HepG2 (cell line): Measurements from ENCODE around the gene NYAP1. TPM values are rescaled to one million over a fixed set of nuclear protein-coding genes. Genes with fewer than 3 reads are reported as not detected.

ENCODE experiments used
- ATAC-seq: fragments of 200-7000 bp; cut with Tn5 transposase; 3 replicates; pipeline ENCODE4 v1.9.1; 2020; ENCODE audit warnings: mild to moderate bottlenecking, moderate library complexity
- BruUV-seq: library from RNA; stranded (reverse); fragments of 400-500 nt; replicated peaks from 2 replicates; lab custom pipeline; 2021; lab: Mats Ljungman, UMichigan
- CTCF ChIA-PET: fragments of 300-600 bp; formaldehyde crosslinking; extraction: SDS; loops from one replicate; lab custom pipeline; 2021; ENCODE audit warnings: low total read pairs, inconsistent platforms, low intra/inter-chr PET ratio; lab: Yijun Ruan, JAX
- POLR2A ChIA-PET: fragments of 350-600 bp; sonication (Branson Sonifier 250); formaldehyde crosslinking; loops from one replicate; lab custom pipeline; 2020; ENCODE audit warnings: antibody characterized with exemption, inconsistent platforms; lab: Yijun Ruan, JAX
- DNase-seq: peaks from one replicate; pipeline ENCODE4 v3.0.0-alpha.2; 2015; ENCODE audit warnings: low spot score
- FAIRE-seq: peaks from 3 replicates; lab custom pipeline; 2011; peaks lifted over from hg19 to GRCh38; lab: Jason Lieb, UNC
- H2AFZ ChIP-seq: one replicate; pipeline ENCODE4 v1.6.1; 2011; ENCODE audit warnings: low read length, inconsistent platforms
- H3K27ac ChIP-seq: fragments of 300-600 bp; 3 replicates; pipeline ENCODE4 v1.8.0; 2011; ENCODE audit warnings: mixed run types, mild to moderate bottlenecking, mixed read lengths, low read length, inconsistent platforms; ENCODE audit not compliant: insufficient read depth; ENCODE audit errors: extremely low read length
- H3K27me3 ChIP-seq, 2 experiments: fragments of 200-600 bp in 1 of 2; 2 replicates in 1 of 2; 3 replicates in 1 of 2; pipeline versions ENCODE4 v1.6.0 to v1.8.0; 2011; ENCODE audit warnings: low read length in 2 of 2, mild to moderate bottlenecking in 2 of 2, moderate library complexity in 2 of 2, inconsistent platforms in 1 of 2; ENCODE audit not compliant: insufficient read depth in 2 of 2, control insufficient read depth in 1 of 2
- H3K36me3 ChIP-seq, 2 experiments: fragments of 200-600 bp in 1 of 2; replicated peaks in 1 of 2; 2 replicates in 1 of 2; 3 replicates in 1 of 2; pipeline versions ENCODE4 v1.5.1 to v1.8.0; 2011; ENCODE audit warnings: low read length in 2 of 2, inconsistent platforms in 1 of 2; ENCODE audit not compliant: insufficient read depth in 2 of 2, control insufficient read depth in 1 of 2
- H3K4me1 ChIP-seq: 2 replicates; pipeline ENCODE4 v1.5.1; 2012; ENCODE audit warnings: low read length, inconsistent platforms; ENCODE audit not compliant: insufficient read depth
- H3K4me2 ChIP-seq: 2 replicates; pipeline ENCODE4 v1.6.0; 2011; ENCODE audit warnings: low read depth, low read length, inconsistent platforms
- H3K4me3 ChIP-seq, 3 experiments: fragments of 200-600 bp in 1 of 3; sonication (generic), shearing (Covaris generic) in 1 of 3; replicated peaks in 1 of 3; 2 replicates each; pipeline ENCODE4 v1.5.1; 2011 to 2016; ENCODE audit warnings: low read length in 3 of 3, inconsistent platforms in 2 of 3, low read depth in 2 of 3, mild to moderate bottlenecking in 2 of 3, control low read depth in 1 of 3, mixed read lengths in 1 of 3; ENCODE audit not compliant: insufficient read depth in 1 of 3
- H3K79me2 ChIP-seq: one replicate; pipeline ENCODE4 v1.6.1; 2011; ENCODE audit warnings: low read length, inconsistent platforms; ENCODE audit not compliant: insufficient read depth
- H3K9ac ChIP-seq: 2 replicates; pipeline ENCODE4 v1.6.0; 2011; ENCODE audit warnings: mild to moderate bottlenecking, low read depth, low read length, inconsistent platforms; ENCODE audit not compliant: insufficient read depth
- H3K9me3 ChIP-seq: 2 replicates; pipeline ENCODE4 v1.5.1; 2012; ENCODE audit warnings: mild to moderate bottlenecking, low read length
- H4K20me1 ChIP-seq: 2 replicates; pipeline ENCODE4 v1.6.0; 2011; ENCODE audit warnings: inconsistent platforms, mild to moderate bottlenecking, low read length, moderate library complexity; ENCODE audit not compliant: insufficient read depth
- FLYWCH1 ChIP-seq: sonication (generic); formaldehyde crosslinking; IDR thresholded peaks from 2 replicates; pipeline ENCODE4 v1.8.1; 2023; ENCODE audit warnings: mild to moderate bottlenecking, missing genetic modification reagents
- MTA1 ChIP-seq: sonication (generic); formaldehyde crosslinking; IDR thresholded peaks from 2 replicates; pipeline ENCODE4 v1.4.0; 2020; ENCODE audit warnings: missing genetic modification reagents, mild to moderate bottlenecking, borderline replicate concordance
- NR2F6 ChIP-seq, 2 experiments: IDR thresholded peaks; 2 replicates each; pipeline ENCODE4 v1.6.1; 2016; ENCODE audit warnings: antibody characterized with exemption in 1 of 2, mild to moderate bottlenecking in 1 of 2
- SMARCC2 ChIP-seq: fragments of 450-650 bp; IDR thresholded peaks from 2 replicates; pipeline ENCODE4 v1.6.1; 2017; ENCODE audit warnings: antibody characterized with exemption, mild to moderate bottlenecking
- ZNF513 ChIP-seq: sonication (generic); formaldehyde crosslinking; conservative IDR thresholded peaks from 2 replicates; pipeline ENCODE4 v1.5.0; 2020; ENCODE audit warnings: missing genetic modification reagents
- ZNF558 ChIP-seq: sonication (generic); formaldehyde crosslinking; IDR thresholded peaks from 2 replicates; pipeline ENCODE4 v1.9.0; 2022; ENCODE audit warnings: mild to moderate bottlenecking, missing genetic modification reagents, borderline replicate concordance
- WGBS: methylation state at CpG from one replicate; pipeline ENCODE4 v1.1.6; 2017; ENCODE audit warnings: low lambda C conversion rate; 5-methylcytosine and 5-hydroxymethylcytosine counted together
- in situ Hi-C: cut with HindIII; loops from 2 replicates; pipeline ENCODE4 v1.10.0; 2017; ENCODE audit warnings: low pct_unique_long_range_greater_than_20kb; ENCODE audit not compliant: extremely low pct_ligation_motif_present
- intact Hi-C: fragments of 100-400 bp; cut with micrococcal nuclease; formaldehyde crosslinking; loops from one replicate; pipeline ENCODE4 v1.10.0; 2022; ENCODE audit not compliant: unreplicated experiment
- polyA plus RNA-seq, 8 experiments: library from polyadenylated mRNA; depleted of rRNA in 3 of 8; stranded (reverse) in 7 of 8; unstranded in 1 of 8; fragments of >200 nt; fragmentation: Illumina TruSeq in 4 of 8; extraction: Trizol in 4 of 8; gene quantifications; 2 replicates each; pipeline versions ENCODE4 v1.2.1 to v1.2.3, GENCODE V29; 2011 to 2016; ENCODE audit warnings: low read depth in 4 of 8, missing spikeins in 1 of 8, mixed read lengths in 1 of 8; ENCODE audit not compliant: insufficient read depth in 1 of 8
- total RNA-seq, 5 experiments: library from RNA; depleted of rRNA; stranded (reverse); fragments of >200 nt; fragmentation: Illumina TruSeq; extraction: Trizol; gene quantifications; 2 replicates each; pipeline ENCODE4 v1.2.3, GENCODE V29; 2016; ENCODE audit warnings: low read depth in 1 of 5
- TF ChIP-seq, protein P1 (sequence below): IDR thresholded peaks from 2 replicates; pipeline ENCODE4 v1.6.1; 2012; ENCODE audit warnings: inconsistent platforms

Gene NYAP1
- total and polyA plus RNA-seq, 2 of the 13 experiments (the other 11 are each of a cell fraction or from before 2014, with no cell fraction given): 0.15 to 0.46 TPM

GRCh38 chr7:100464791-100465190, 18.9 kb upstream of the NYAP1 start:
- no peaks in the 10 kb centered on the region for H4K20me1 ChIP-seq
- H3K27ac ChIP-seq: no peak overlapping the region
- intact Hi-C loops (loop anchor here (5.0 kb wide), 1 partner anchor 98 kb away; no protein-coding TSS in a partner anchor), in situ Hi-C loops (loop anchor here (10.0 kb wide), 1 partner anchor 230 kb away; the partner anchor contains the start of gene GIGYF1)
- FAIRE-seq (no peak), ATAC-seq (no peak), DNase-seq (no peak)
- peaks cover 22% of the 10 kb centered on the region for H3K4me1 ChIP-seq
- peaks cover 0 to 2% of the 10 kb centered on the region in 2 experiments; a peak in 1 of 5 replicates for H3K27me3 ChIP-seq
- H3K36me3 ChIP-seq: no peaks in the 10 kb centered on the region
- CTCF ChIA-PET: interaction anchor here (0.9 to 2.1 kb wide), 2 partner anchors 18 to 95 kb away, joined by 3 to 8 read pairs; partner anchors contain the start of gene NYAP1
- H3K4me3 ChIP-seq: no peak overlapping the region
- H2AFZ ChIP-seq: no peak overlapping the region
- POLR2A ChIA-PET: interaction anchor here (1.1 to 1.6 kb wide), 2 partner anchors 36 to 122 kb away, joined by 3 to 8 read pairs; partner anchors contain the start of genes FBXO24 and ZCWPW1
- TF ChIP-seq ZNF513 (CRISPR knock-in tag) (no peak), MTA1 (CRISPR knock-in tag) (no peak), ZNF558 (CRISPR knock-in tag) (no peak), NR2F6 (IDR thresholded peaks at IDR 0.05) (no peak), NR2F6 (CRISPR knock-in tag; IDR thresholded peaks at IDR 0.05) (no peak), SMARCC2 (no peak), FLYWCH1 (no peak)
- TF ChIP-seq, protein P1, sequence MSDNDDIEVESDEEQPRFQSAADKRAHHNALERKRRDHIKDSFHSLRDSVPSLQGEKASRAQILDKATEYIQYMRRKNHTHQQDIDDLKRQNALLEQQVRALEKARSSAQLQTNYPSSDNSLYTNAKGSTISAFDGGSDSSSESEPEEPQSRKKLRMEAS: no peak
- no peak overlapping the region for H3K9ac ChIP-seq
- BruUV-seq: no TSS peak
- WGBS: 59% methylated on average over 2 of the region's 2 CpGs
- no peaks in the 10 kb centered on the region for H3K79me2 ChIP-seq
- H3K9me3 ChIP-seq: no peaks in the 10 kb centered on the region
- no peak overlapping the region for H3K4me2 ChIP-seq
